Activated T-cell treated with anti-CD3 and anti-CD28 coated beads, Interleukin-2, amount 50 U/mL, for 24 hours (primary cell): Measurements from ENCODE around the gene DVL3.
"Not testable (repeated sequence)": the region's sequence is repeated elsewhere in the genome, so short reads cannot be mapped to it uniquely, and the experiment has no call there.

Experiments used
- DNase-seq: peaks from one replicate; pipeline ENCODE4 v3.0.0-alpha.2; 2020
- H3K27ac Mint-ChIP-seq: 2 replicates; pipeline ENCODE4 v1.8.0; 2020; ENCODE audit warnings: mild to moderate bottlenecking, mixed read lengths
- H3K27me3 Mint-ChIP-seq: 2 replicates; pipeline ENCODE4 v1.8.0; 2020; ENCODE audit warnings: mixed read lengths
- H3K36me3 Mint-ChIP-seq: 2 replicates; pipeline ENCODE4 v1.8.0; 2020; ENCODE audit warnings: low read depth, mixed read lengths
- H3K4me1 Mint-ChIP-seq: 2 replicates; pipeline ENCODE4 v1.8.0; 2020; ENCODE audit warnings: low read depth, mixed read lengths
- H3K4me3 Mint-ChIP-seq: 2 replicates; pipeline ENCODE4 v1.8.0; 2020; ENCODE audit warnings: mild to moderate bottlenecking, moderate library complexity, mixed read lengths
- H3K9me3 Mint-ChIP-seq: 2 replicates; pipeline ENCODE4 v1.8.0; 2020; ENCODE audit warnings: mixed read lengths

DVL3 gene

DNA sequence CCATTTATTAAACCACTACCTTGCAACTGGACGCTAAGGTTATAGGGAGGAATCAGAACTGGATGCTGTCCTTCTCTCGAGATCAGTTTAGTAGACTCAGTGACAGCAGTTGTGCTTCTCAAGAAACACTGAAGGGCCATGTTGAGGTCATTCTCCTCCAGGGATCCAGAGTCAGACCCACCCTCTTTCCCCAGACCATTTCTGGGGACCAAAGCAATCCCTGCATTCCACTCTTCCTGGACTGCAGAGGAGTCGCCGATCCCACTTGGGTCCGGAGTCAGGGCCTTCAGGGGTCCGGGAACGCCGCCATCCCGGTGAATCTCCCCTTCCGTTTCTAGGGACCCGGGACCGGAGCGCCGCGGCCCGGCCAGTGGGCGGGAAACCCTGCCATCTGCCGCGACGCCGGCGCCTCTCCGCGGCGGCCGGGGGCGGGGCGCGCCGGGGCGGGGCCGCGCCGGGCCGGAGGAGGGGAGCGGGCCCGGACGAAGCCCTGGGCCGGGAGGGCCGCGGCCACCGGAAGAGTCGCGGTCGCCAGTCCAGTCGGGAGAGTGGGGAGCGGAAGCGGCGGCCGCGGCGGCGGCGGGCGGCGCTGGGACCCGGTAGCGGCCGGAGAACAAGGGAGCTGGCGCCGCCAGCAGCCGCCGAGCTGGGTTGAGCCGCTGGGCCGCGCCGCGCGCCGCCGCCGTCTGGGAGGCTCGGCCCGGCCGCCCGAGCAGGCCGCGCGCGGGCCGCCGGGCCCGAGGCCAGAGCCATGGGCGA, at the start of gene DVL3:
DVL3 (plus strand) TSS at position 493 of the 759 bp plus-strand sequence; CDS start at position 752, 259 bp downstream.
- Mint-ChIP-seq H3K36me3 (peaks cover 11% of the 10 kb centered on the region), H3K4me1 (peaks cover 23% of the 10 kb centered on the region), H3K27ac (peak within 1 kb of the TSS; percentile 91), H3K27me3 (no peaks in the 10 kb centered on the region), H3K4me3 (peak within 1 kb of the TSS; percentile 93), H3K9me3 (no peaks in the 10 kb centered on the region)
- DNase-seq: peak; percentile 74

DNA sequence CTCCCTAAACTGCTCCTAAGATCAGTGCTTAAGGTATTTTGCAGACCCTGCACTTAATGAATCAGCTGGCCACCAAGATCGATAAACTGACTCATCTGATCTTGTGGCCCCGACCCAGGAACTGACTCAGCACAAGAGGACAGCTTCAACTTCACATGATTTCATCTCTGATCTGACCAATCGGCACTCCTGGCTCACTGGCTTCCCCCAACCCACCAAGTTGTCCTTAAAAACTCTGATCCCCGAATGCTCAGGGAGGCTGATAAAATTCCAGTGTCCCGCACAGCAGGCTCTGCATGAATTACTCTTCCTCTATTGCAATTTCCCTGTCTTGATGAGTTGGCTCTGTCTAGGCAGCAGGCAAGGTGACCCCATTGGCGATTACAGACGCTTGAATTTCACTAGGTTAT, 44.9 kb upstream of the DVL3 start:
- Mint-ChIP-seq H3K4me3 (no peak overlapping the region), H3K36me3 (no peaks in the 10 kb centered on the region), H3K9me3 (no peaks in the 10 kb centered on the region), H3K27me3 (no peaks in the 10 kb centered on the region), H3K4me1 (peaks cover 4% of the 10 kb centered on the region), H3K27ac (no peak overlapping the region)
- no peak for DNase-seq

- Mint-ChIP-seq H3K36me3 (no peaks in the 10 kb centered on the region), H3K4me1 (no peaks in the 10 kb centered on the region), H3K4me3 (no peak overlapping the region), H3K27me3 (peaks cover 4% of the 10 kb centered on the region), H3K9me3 (no peaks in the 10 kb centered on the region), H3K27ac (no peak overlapping the region)
- DNase-seq: no peak
These were observed 39.2 kb upstream of the DVL3 start for GRCh38 chr3:184116017-184116416.

DNA sequence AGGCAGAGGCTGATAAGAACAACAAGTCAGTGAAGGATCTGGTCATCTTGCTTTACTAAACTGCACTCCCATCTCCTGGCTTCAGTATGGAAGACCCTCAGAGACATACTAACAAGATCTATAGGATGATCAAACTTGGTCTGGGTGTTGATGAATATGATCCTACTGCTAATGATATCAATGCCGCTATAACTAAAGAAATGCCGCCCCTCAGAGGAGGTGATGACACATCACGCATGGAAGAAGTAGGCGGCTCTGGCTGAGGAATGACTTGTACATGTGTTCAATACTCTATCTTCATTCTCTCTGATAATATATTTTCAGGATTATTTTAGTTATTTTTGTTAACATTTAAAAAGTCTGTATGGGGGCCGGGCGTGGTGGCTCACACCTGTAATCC, 37.5 kb upstream of the DVL3 start:
- Mint-ChIP-seq H3K27me3 (peaks cover 4% of the 10 kb centered on the region), H3K27ac (no peak overlapping the region), H3K4me3 (no peak overlapping the region), H3K4me1 (no peaks in the 10 kb centered on the region), H3K9me3 (no peaks in the 10 kb centered on the region), H3K36me3 (no peaks in the 10 kb centered on the region)
- no peak for DNase-seq

GRCh38 chr3:184121031-184121430, 34.1 kb upstream of the DVL3 start:
- not testable (repeated sequence) for H3K36me3 Mint-ChIP-seq, H3K4me3 Mint-ChIP-seq, H3K27me3 Mint-ChIP-seq, H3K9me3 Mint-ChIP-seq, DNase-seq, H3K4me1 Mint-ChIP-seq, H3K27ac Mint-ChIP-seq

GRCh38 chr3:184126006-184126405, 29.2 kb upstream of the DVL3 start:
- H3K9me3 Mint-ChIP-seq: no peaks in the 10 kb centered on the region
- H3K27me3 Mint-ChIP-seq: no peaks in the 10 kb centered on the region
- no peak for DNase-seq
- no peak overlapping the region for H3K27ac Mint-ChIP-seq
- H3K36me3 Mint-ChIP-seq: no peaks in the 10 kb centered on the region
- H3K4me3 Mint-ChIP-seq: no peak overlapping the region
- H3K4me1 Mint-ChIP-seq: no peaks in the 10 kb centered on the region

DNA sequence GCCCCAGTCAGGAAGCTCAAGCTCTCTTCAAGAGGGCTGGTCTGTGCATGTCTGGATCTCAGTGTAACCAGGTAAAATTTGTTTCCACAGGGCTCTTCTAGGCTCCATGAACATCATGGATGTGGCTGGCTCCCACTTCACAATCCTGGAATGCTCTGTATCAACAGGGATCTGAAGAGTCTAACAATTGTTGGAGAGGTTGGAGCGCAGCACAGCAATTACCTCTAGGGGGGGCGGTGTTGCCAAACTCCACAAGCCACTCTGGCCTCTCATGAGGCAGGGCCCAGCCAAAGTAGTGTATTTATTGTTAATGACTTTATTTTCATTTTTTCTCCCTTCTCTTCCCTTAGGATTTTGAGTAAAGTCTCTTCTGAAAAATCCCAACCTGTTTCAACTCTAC, 26.2 kb upstream of the DVL3 start:
- Mint-ChIP-seq H3K4me3 (no peak overlapping the region), H3K4me1 (peaks cover 10% of the 10 kb centered on the region), H3K36me3 (peaks cover 2% of the 10 kb centered on the region), H3K27me3 (no peaks in the 10 kb centered on the region), H3K27ac (no peak overlapping the region), H3K9me3 (no peaks in the 10 kb centered on the region)
- no peak for DNase-seq

DNA sequence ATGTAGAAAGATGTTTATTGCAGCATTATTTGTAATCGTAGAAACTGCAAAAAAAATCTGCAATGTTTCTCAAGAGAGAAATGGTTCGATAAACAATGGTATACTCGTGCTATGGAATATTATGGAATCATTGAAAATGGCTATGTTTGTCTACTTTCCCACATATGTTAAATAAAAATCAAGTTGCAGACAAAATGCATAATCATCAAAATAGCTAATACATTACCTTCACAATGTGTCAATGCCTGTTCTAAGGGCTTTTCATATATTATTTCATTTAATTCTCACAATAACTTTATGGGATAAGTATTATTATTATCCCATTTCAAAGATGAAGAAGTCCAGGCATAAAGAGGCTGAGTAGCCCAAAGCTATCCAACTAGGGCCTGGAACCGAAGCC, 22.2 kb upstream of the DVL3 start:
- Mint-ChIP-seq H3K27me3 (no peaks in the 10 kb centered on the region), H3K36me3 (peaks cover 38% of the 10 kb centered on the region), H3K4me1 (peaks cover 39% of the 10 kb centered on the region), H3K27ac (no peak overlapping the region), H3K9me3 (no peaks in the 10 kb centered on the region), H3K4me3 (no peak overlapping the region)
- DNase-seq: no peak

DNA sequence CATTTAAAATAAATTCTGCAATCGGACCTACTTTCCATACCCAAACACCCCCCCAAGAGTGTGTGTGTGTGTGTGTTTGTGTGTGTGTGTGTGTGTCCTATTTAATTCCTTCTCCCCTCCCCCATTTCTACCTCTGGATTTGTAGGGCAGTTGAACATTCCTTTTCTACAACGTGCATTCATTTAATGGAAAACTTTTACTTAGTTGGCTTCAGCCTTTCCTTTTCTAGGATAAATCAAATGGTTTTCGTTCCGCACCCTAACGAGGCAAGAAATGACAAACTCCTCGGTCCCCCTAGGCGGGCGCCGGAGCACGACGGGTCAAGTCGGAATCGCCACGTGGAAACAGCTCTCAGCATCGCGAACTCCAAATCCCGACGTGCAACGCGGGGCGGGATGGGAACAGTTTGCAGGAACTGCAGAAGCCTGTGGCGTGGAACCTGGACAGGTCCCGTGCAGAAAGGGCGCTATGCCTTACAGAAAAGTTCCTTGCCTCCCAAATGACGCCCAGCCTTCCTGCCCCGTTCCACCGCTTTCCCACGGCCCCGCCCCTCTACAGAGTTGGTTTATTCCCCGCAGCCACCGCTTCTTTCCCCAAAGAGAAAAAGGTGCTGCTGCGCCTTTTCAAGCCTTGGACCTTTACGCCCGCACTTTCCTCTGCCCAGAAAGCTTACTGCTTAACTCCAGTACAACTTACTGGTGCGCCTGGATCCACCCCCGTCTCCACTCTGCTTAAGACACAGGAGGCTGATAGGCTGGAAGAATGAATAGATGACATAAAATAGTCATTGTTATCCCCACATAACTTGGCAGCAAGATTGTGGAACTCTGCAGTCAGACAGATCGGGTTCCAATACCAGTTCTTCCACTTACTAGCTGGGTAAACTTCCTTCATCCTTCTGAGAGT, 21.1 kb upstream of the DVL3 start:
- Mint-ChIP-seq H3K27me3 (no peaks in the 10 kb centered on the region), H3K27ac (peak overlapping the region; percentile 95), H3K4me1 (peaks cover 40% of the 10 kb centered on the region), H3K9me3 (no peaks in the 10 kb centered on the region), H3K4me3 (peak overlapping the region; percentile 95), H3K36me3 (peaks cover 47% of the 10 kb centered on the region)
- peak; percentile 79 for DNase-seq

GRCh38 chr3:184134746-184135148, 20.4 kb upstream of the DVL3 start:
- Mint-ChIP-seq H3K9me3 (no peaks in the 10 kb centered on the region), H3K27ac (peak overlapping the region; percentile 95), H3K4me1 (peaks cover 40% of the 10 kb centered on the region), H3K36me3 (peaks cover 52% of the 10 kb centered on the region), H3K27me3 (no peaks in the 10 kb centered on the region), H3K4me3 (peak overlapping the region; percentile 95)
- no peak for DNase-seq

- Mint-ChIP-seq H3K27me3 (no peaks in the 10 kb centered on the region), H3K36me3 (peaks cover 57% of the 10 kb centered on the region), H3K27ac (peak within 1 kb of the TSS; percentile 95), H3K4me3 (peak within 1 kb of the TSS; percentile 95), H3K9me3 (no peaks in the 10 kb centered on the region), H3K4me1 (peaks cover 40% of the 10 kb centered on the region)
- peak; percentile 88 for DNase-seq
These were observed 19.8 kb upstream of the DVL3 start, which contains the start of gene EIF2B5 for GRCh38 chr3:184135149-184135910. TSS of gene EIF2B5 (plus strand) at chr3:184135358. CDS start at chr3:184135386, 28 bp downstream.

DNA sequence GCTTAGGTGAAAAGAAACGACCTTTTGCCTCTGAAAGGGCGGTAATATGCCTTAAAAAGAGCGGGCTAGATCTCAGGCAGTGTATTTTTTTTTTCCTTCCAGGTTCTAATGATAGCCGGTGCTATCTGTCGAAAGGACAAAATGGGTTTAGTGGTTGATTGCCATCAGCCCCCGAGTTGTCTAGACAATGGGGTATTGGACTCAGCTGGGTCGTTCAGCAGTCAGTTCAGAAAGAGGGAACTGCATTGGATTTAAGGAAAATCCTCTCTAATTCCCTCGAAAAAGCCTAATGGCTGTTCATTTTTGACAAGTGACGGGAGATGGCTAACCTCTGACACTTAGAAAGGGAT, 19.3 kb upstream of the DVL3 start:
- no peak for DNase-seq
- peak overlapping the region; percentile 95 for H3K27ac Mint-ChIP-seq
- H3K27me3 Mint-ChIP-seq: no peaks in the 10 kb centered on the region
- H3K36me3 Mint-ChIP-seq: peaks cover 63% of the 10 kb centered on the region
- H3K4me3 Mint-ChIP-seq: peak overlapping the region; percentile 95
- H3K4me1 Mint-ChIP-seq: peaks cover 40% of the 10 kb centered on the region
- H3K9me3 Mint-ChIP-seq: no peaks in the 10 kb centered on the region

DNA sequence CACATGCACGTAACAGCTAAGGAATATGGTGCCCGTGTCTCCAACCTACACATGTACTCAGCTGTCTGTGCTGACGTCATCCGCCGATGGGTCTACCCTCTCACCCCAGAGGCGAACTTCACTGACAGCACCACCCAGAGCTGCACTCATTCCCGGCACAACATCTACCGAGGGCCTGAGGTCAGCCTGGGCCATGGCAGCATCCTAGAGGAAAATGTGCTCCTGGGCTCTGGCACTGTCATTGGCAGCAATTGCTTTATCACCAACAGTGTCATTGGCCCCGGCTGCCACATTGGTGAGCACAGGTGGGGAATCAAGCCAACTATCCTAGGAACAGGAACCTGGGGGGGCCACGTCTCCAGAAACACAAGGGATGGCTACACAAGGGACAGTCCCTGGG, 14.7 kb upstream of the DVL3 start:
- no peaks in the 10 kb centered on the region for H3K27me3 Mint-ChIP-seq
- no peak for DNase-seq
- peak overlapping the region; percentile 34 for H3K27ac Mint-ChIP-seq
- no peaks in the 10 kb centered on the region for H3K9me3 Mint-ChIP-seq
- H3K4me1 Mint-ChIP-seq: peaks cover 24% of the 10 kb centered on the region
- H3K4me3 Mint-ChIP-seq: no peak overlapping the region
- peaks cover 93% of the 10 kb centered on the region for H3K36me3 Mint-ChIP-seq

GRCh38 chr3:184142199-184142598, 13.0 kb upstream of the DVL3 start:
- Mint-ChIP-seq H3K27ac (peak overlapping the region; percentile 34), H3K4me3 (no peak overlapping the region), H3K27me3 (no peaks in the 10 kb centered on the region), H3K36me3 (peaks cover 93% of the 10 kb centered on the region), H3K9me3 (no peaks in the 10 kb centered on the region), H3K4me1 (peaks cover 11% of the 10 kb centered on the region)
- DNase-seq: no peak
